HG03521 (cell line): ENCODE data around the gene AADAT.
"Not testable (repeated sequence)": the region's sequence is repeated elsewhere in the genome, so short reads cannot be mapped to it uniquely, and the experiment has no call there.

ENCODE experiments used
- ATAC-seq: cut with Tn5 transposase; IDR thresholded peaks from one replicate; pipeline ENCODE4 v1.9.1; 2021; ENCODE audit warnings: mild to moderate bottlenecking, moderate library complexity; ENCODE audit not compliant: unreplicated experiment

Gene AADAT

DNA sequence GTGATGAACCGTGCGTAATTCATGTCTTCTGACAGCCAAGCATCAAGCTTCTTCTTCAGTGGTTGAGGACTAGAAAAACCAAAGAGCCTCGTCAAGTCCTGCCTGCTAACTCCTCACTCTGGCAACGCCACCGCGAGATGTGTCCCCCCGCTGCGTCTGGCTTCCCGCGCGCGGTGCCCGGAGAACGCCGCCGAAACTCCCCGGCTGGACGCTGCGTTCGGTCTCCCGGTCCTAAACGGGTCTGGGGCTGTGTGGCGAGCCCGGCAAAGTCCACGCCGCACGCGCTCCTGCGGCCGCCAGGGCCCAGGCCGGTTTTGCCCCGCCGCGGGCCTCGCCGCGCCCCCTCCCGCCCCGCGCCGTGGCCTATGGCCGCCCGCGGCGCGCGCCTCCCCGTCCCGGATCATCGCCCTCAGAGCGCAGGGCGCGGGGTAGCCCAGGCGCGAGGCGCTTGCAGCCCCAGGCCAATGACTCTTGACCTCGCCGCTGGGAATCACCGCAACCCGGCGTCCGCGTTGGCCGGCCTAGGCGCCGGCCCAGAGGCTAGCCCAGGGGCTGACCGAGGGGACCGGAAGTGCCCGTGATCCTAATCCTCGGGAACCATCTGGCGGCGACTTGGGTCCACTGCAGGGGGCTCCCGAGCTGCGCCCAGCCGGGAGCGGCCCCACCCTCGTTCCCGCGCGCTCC lies at the start of gene AADAT:
Gene AADAT, minus strand, starts transcription at position 289 of the 684 bp plus-strand sequence. Its CDS starts 266 bp downstream, at position 23.
- peak; percentile 72 for ATAC-seq

DNA sequence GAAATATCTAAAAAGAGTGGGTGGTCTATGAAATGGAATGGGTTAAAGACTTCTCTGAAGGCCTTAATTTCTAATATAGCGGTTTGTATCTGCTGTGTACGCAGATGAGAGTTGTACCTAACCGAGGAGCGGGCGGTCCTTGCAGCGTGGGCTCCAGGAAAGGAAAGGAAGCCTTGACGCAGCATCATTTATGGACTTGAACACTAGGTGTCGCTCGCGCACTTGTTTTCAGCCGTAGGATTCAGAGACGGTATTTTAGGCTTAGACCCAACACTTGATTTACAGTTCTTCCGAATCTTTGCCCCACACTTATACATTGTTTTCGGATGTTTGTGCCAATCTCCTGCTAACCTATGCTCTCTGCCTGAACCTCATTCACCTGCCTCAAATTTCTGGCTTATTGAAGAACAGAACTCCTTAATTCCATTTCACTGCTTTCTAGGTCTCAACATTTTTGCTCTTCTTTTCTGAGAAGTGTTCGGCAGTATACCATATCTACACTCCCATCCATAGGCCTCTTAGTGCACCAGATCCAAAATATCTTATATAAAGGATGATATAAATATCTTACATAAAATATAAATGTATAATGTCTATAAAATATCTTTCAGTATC lies 48.9 kb upstream of the AADAT start:
- ATAC-seq: peak; percentile 94

DNA sequence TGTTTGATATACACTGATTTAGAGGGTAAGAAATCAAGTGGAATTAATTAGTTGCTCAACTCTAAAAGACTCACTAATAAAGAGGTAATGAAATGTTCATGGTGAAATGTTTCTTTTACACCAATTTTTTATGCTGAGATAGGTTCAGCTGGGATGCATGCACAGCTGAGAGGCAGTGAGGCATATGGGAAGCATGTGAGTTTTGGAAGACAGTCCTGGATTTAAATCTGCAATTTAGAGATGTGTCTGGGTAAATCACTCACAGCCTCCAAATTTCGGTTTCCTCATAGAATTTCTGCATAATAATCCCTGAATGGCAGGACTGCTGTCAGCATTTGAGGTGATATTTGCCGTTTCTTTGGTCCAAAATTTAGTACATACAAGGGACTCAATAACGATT lies 48.2 kb upstream of the AADAT start:
- ATAC-seq: no peak

DNA sequence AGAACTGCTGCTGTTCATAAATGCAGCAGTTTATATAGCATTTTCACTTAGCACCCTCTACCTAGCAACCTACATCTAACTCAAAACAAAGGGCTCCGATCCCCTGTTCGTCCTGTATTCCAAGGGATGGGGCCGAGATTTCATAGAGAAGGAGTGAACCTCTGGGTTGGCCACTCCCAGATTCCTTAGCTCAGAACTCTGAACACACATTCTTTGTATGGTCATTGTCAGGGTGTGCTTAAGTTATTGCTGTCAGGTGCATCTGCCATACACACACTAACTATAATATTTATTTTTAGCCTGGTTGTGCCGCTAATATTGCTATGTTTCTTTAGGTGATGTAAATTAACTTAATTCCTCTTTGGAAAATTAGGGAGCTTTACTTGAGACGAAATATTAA lies 47.7 kb upstream of the AADAT start:
- no peak for ATAC-seq

DNA sequence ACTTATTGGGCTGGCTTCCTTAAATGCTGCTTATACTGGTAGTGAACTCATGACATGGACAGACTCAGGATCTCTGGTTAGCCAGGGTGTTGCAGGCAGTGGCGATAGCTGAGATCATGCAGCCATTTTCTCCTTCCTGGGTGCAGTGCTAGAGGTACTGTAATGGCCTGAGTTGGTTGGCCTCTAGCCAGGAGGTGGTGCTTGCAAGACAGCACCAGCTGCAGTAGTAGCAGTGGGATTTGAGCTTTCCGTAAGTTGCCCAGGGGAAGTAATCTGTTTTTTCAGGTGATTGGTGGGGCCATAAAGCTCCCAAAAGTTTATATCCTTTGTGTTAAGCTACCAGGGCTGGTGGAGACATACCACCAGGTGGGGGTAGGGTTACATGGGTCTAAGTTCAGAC lies 45.1 kb upstream of the AADAT start:
- ATAC-seq: no peak

DNA sequence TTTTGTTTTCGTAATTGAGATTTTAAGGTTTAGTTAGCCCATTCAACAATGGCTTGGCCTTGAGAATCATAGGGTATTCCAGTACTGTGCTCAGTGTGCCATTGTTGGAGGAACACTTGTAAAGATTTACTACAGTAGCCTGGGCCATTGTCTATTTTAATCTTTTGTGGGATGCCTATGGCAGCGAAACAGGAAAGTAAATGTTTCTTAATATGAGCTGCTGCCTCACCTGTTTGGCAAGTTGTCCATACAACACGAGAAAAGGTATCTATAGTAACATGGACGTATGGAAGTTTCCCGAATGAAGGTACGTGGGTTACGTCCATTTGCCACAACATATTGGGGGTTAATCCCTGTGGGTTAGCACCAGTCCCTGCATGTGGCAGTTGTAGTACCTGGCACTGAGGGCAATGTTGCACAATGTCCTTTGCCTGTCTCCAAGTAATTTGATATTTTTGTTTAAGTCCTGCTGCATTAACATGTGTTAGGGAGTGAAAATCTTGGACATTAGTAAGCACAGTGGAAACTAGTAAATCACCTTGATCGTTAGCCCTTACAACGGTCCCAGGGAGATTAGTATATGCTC lies 38.6 kb upstream of the AADAT start:
- ATAC-seq: no peak

DNA sequence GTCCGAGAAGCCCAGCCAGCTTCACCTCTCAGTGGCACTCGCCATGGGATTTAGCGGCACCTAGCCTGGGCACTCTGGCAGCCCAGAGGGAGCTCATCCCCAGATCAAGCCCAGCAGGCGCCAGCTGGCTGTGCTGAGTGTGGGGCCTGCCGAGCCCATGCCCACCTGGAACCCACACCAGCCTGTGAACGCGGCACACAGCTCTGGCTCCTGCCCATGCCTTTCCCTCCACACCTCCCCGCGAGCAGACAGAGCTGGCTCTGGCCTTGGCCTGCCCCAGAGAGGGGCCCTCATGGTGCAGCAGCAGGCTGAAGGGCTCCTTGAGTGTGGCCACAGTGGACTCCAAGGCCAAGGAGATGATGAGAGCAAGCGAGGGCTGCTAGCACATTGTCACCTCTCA lies 38.0 kb upstream of the AADAT start:
- ATAC-seq: no peak

DNA sequence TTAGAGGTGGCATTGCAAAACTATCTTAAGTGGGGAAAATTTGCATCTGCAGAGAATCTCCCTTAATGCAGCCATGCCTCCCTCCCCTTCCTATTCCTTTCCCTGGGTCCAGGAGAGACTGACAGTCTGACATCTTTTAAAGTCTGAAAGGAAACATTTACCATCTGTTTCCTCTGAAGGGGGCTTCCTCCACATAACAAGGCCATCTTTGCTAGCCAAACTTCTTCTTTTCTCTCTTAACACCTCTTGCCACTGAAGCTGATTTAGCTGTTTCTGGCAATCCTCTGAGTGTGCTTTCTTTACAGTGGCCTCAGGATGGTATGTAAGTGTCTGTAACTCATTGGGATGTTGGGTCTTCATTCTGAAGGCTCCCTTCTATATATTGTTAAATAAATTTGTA lies 34.6 kb upstream of the AADAT start:
- ATAC-seq: no peak

DNA sequence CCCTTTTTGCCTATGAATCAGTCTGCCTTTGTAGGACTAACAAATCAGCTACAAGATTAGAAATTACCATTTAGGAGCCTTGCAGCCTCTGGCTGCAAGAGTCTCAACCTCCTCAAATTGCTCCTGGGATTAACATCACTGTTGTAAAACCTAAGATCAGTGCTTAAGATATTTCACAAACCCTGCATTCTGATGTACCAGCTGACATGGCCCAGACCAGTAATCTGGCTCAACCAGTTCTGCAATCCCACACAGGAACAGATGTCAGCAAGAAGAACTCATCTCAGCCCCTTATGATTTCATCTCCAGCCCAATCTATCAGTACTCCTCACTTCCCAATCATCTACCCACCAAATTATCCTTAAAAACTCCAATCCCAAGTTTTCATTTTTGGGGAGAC lies 32.5 kb upstream of the AADAT start:
- ATAC-seq: no peak

DNA sequence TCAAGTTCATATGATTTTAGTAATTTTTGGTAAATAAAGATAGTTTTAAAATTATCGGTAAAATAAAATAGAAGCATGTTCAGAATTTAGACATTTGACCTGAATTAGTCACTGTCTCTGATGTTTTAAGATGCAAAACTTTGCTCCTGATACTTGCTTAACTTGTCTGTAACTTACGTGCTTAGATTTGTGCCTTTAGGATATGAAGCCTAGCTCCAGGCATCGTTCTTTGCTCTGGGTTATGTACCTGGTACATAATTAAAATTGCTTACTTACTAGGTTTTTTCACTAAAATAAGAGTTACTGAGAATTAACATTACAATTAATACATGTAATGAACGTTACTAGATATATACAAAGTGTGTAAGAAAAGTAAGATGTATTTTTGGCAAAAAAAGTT lies 24.9 kb upstream of the AADAT start:
- no peak for ATAC-seq

DNA sequence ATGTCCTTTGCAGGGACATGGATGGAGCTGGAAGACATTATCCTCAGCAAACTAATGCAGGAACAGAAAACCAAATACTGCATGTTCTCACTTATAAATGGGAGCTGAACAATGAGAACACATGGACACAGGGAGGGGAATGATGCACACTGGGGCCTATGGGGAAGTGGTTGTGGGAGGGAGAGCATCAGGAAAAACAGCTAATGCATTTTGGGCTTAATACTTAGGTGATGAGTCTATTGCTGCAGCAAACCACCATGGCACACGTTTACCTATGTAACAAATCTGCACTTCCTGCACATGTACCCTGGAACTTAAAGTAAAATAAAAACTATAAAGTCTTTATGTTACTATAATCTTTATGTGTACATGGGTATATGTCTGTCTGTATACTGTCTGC lies 24.4 kb upstream of the AADAT start:
- ATAC-seq: not testable (repeated sequence)

DNA sequence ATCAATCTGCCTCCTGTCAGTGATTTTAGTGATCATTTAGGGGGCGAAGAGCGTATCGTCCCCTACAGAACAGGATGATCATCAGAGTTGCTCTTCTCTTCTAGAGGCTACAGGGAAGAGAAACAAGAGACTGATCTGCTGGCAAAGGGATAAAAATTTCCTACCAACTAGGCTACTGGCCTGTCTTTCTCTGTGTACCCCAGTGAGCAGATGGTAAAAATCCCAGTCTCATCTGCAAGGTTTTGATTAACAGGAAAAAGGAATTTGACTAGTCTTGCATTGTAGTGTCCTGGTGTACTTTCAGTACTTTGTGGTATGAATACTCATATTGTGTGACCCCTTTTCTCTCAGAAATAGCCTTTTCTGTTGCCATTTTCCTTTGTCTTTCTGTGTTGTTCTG lies 21.8 kb upstream of the AADAT start:
- ATAC-seq: no peak

DNA sequence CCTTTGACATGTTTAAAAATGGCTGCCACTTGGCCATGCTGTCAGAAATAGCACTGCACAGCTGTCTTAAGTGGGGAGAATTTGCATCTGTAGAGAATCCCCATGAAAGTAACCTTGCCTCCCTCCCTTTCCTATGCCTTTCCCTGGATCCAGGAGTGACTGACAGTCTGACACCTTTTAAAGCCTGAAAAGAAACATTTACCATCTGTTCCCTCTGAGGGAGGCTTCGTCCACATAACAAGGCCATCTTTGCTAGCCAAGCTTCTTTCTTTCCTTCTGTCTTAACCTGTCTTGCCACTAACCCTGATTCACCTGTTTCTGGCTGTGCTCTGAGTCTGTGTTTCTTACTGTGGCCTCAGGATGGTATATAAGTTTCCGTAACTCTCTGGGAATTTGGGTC lies 21.3 kb upstream of the AADAT start:
- no peak for ATAC-seq

DNA sequence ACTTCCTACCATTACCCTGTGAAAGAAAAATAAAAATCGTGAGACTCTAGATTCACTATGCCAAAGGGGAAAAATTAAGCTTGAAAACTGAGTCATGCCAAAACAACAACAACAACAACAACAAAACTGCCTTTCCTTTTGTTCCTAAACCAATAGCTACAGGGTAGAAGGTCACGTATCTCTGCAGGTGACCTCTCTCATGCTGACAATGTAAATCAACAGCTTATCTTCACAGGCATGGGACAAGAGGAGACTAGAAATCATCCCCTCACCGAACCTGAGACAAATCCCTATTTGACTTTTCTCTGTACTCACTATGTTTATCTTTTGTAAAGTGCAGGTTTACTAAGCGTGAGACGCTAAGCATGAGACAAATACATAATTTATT lies 20.5 kb upstream of the AADAT start:
- no peak for ATAC-seq

DNA sequence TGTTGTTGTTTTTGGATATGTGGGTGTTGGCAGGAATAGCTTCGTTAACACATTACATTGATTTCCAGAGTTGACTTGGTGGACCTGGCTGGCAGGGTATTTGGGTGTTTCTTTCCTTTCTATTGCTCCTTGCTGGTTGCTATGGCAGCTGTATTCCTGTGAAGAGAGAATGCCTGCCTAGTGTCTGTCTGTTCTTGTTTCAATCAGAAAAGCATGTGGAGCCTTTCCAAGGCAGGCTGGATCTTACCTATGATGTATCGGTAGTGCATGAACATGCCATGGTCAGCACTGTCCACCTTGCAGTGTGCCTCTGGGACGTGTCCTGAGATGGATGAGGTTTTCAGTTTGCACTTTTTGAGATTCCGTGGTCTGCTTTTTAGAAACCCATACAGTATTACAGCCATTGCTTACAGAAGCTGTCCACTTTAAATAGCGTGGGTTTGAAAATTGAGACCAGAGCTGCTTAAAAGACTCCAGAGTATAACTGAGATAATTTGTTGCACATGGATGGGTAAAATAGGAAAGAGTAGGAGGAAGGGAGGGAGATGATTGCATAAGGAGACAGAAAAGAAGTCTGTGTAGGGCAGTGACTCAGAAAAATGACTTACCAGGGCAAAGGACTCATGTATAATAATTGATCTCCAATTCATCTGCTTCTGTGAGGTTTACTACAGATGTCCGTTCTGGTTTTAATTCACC lies 20.0 kb upstream of the AADAT start:
- no peak for ATAC-seq

DNA sequence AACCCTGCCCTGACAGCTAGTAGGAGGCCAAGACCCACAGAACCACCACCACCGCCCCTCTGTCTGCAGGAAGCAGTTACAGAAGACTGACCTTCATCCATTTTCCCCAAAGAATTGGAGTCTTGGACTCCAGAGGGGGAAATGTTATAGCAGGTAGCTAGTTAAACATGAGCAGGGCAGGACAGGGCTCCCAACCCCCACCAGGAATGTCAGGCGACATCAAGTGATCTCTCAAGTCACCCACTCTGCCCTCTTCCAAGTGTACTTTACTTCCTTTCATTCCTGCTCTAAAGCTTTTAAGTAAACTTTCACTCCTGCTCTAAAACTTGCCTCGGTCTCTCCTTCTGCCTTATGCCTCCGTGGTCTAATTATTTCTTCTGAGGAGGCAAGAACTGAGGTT lies 17.1 kb upstream of the AADAT start:
- ATAC-seq: no peak

DNA sequence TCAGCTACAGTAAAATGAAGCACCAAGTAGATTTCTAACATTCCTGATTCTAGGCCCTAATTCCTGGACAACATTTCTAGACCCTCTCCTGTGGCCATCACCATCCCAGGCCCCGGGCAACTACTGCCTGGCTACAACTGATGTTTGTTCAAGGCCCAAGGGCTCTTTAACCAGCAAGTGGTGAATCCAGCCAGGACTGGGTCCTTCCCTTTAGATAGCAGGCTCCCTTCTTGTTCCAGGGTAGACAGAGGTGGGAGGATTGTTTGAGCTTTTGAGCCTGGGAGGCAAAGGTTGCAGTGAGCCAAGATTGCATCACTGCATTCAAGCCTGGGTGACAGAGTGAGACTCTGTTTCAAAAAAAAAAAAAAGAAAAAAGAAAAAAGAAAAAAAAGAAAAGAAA lies 12.7 kb upstream of the AADAT start:
- no peak for ATAC-seq

DNA sequence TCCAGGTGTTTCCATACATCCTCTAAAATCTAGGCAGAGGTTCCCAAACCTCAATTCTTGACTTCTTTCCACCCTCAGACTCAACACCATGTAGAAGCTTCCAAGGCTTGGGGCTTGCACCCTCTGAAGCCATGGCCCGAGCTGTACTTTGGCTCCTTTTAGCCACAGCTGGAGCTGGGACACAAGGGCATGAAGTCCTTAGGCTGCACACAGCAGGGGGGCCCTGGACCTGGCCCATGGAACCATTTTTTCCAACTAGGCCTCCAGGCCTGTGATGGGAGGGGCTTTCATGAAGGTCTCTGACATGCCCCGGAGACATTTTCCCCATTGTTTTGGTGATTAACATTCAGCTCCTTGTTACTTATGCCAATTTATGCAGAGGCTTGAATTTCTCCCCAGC lies 8.4 kb upstream of the AADAT start:
- not testable (repeated sequence) for ATAC-seq

DNA sequence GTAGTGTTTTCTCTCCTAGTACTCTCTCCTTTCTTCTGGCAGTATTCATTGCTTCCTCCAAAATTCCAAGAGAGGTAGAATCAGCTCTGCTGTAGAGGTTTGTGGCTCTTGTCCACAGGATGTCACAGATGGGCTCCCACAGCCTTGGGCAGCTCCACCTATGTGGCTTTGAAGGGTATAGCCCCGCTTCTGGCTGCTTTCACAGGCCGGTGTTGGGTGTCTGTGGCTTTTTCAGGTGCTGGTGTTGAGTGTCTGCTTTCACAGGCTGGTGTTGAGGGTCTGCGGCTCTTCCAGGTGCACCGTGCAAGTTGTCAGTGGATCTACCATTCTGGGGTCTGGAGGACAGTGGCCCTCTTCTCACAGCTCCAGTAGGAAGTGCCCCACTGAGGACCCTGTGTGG lies 7.9 kb upstream of the AADAT start:
- no peak for ATAC-seq

DNA sequence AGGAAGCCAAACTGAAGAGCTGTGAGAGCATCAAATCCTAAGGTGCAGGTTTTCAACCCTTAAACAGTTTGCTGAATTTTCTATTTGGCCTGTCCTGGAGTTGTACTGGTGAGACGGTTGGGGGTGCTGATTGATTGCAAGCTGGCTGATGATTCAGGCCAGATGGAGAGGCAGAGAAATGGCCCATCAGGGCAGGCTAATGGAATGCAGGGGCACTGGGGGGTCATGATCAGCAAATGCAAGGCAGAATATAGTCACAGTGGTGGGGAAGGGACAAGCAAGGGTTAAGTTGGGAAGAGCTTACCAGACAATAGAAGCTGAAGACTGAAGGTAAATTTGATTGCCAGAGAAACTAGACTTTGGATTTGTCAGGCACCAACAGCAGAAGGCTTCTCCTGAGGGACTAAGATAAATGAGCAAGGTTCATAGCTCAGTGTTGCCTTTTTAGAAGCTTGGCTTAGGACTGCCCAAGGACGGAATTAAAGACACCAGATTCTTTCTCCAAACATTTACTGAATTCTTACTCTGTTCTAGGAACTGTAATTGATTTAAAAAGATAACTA lies 4.3 kb upstream of the AADAT start:
- ATAC-seq: no peak

DNA sequence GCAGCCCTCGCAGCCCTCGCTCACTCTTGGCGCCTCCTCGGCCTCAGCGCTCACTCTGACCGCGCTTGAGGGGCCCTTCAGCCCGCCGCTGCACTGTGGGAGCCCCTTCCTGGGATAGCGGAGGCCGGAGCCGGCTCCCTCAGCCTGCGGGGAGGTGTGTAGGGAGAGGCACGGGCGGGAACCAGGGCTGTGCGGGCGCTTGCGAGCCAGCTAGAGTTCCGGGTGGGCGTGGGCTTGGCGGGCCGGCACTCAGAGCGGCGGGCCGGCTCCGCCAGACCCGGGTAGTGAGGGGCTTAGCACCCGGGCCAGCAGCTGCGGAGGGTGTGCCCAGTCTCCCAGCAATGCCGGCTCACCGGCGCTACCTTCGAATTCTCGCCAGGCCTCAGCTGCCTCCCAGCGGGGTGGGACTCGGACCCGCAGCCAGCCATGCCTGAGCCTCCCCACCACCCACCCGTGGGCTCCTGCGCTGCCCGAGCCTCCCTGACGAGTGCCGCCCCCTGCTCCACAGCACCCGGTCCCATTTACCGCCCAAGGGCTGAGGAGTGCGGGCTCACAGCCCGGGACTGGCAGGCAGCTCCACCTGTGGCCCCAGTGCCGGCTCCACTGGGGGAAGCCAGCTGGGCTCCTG lies 1.4 kb upstream of the AADAT start:
- no peak for ATAC-seq
